ENCODE measurements around the gene LSG1. TPM values are rescaled to one million over a fixed set of nuclear protein-coding genes. Genes with fewer than 3 reads are reported as not detected.

The LSG1 gene
- total and polyA plus RNA-seq, 9 of the 15 experiments (the other 6 are each of a cell fraction or from before 2014, with no cell fraction given) = 14.9 to 73.7 (median 46.7) TPM

- intact Hi-C loops (cut with micrococcal nuclease) (loop anchor here (1.0 to 10.0 kb wide), 4 partner anchors 273 to 840 kb away; no protein-coding TSS in a partner anchor), in situ Hi-C loops (cut with MboI) (loop anchor here (5.0 to 10.0 kb wide), 3 partner anchors 423 to 843 kb away; no protein-coding TSS in a partner anchor)
- H3K36me3 ChIP-seq (ENCODE audit: control insufficient read depth, insufficient read depth, low read length) = no peaks in the 10 kb centered on the region
- H3K4me1 ChIP-seq (replicated peaks in 1 of 2; ENCODE audit: control insufficient read depth in 2 of 2, insufficient read depth in 2 of 2, low read length in 2 of 2) = peaks cover 11 to 18% of the 10 kb centered on the region in 2 experiments
- no peak overlapping the region for H3K9ac ChIP-seq (ENCODE audit: insufficient read depth in 1 of 2, low read depth in 2 of 2, low read length in 2 of 2)
- peak overlapping the region; percentile 90; the same call in 1 of the 2 replicates for H2AFZ ChIP-seq (ENCODE audit: low read depth, low read length)
- H3K27ac ChIP-seq (ENCODE audit: extremely low read depth, low read depth, low read length) = no peak overlapping the region
- 17% methylated on average over 4 of the region's 4 CpGs for WGBS (ENCODE audit: insufficient coverage, low coverage, missing lambda C conversion rate)
- H3K9me3 ChIP-seq (replicated peaks; ENCODE audit: control insufficient read depth, insufficient read depth, low read depth, low read length) = no peaks in the 10 kb centered on the region
- peaks cover 0 to 17% of the 10 kb centered on the region in 2 experiments; a peak in 3 of 5 replicates for H3K27me3 ChIP-seq (ENCODE audit: control insufficient read depth in 2 of 2, insufficient read depth in 2 of 2, low read length in 2 of 2)
- H3K79me2 ChIP-seq (ENCODE audit: control insufficient read depth, insufficient read depth, low read length) = no peaks in the 10 kb centered on the region
- ATAC-seq = no peak
- H3K9me1 ChIP-seq (ENCODE audit: control insufficient read depth, insufficient read depth, low read length) = no peaks in the 10 kb centered on the region
- FAIRE-seq = no peak
- BruUV-seq (replicated peaks) = no TSS peak
- DNase-seq (ENCODE audit: extremely low read depth in 1 of 4, low spot score in 3 of 4) = no peak
- H3K4me3 ChIP-seq = no peak overlapping the region
- ChIA-PET POLR2A (interaction anchor here (0.7 to 1.9 kb wide), 5 partner anchors 9 to 686 kb away, joined by 3 to 15 read pairs (median 4); partner anchors contain the start of gene LSG1), CTCF (ENCODE audit: low intra/inter-chr PET ratio) (interaction anchor here (0.5 to 1.7 kb wide), 4 partner anchors 346 to 578 kb away, joined by 3 to 19 read pairs (median 4); no protein-coding TSS in a partner anchor)
- no peaks in the 10 kb centered on the region for H4K20me1 ChIP-seq (replicated peaks; ENCODE audit: control insufficient read depth, insufficient read depth, low read length)
- peak overlapping the region; percentile 70 for H3K4me2 ChIP-seq (ENCODE audit: insufficient read depth, low read length)
- TF ChIP-seq ZNF668 (CRISPR knock-in tag; IDR thresholded peaks at IDR 0.05) (no peak), ATF3 (IDR thresholded peaks at IDR 0.05) (no peak), ATF3 (CRISPR knock-in tag; conservative IDR thresholded peaks at IDR 0.05) (no peak), NBN (IDR thresholded peaks at IDR 0.05; ENCODE audit: low read depth) (no peak), TOE1 (IDR thresholded peaks at IDR 0.05; ENCODE audit: borderline replicate concordance) (no peak), TOE1 (CRISPR knock-in tag; IDR thresholded peaks at IDR 0.05; ENCODE audit: borderline replicate concordance, low read depth) (no peak), CBFA2T3 (IDR thresholded peaks at IDR 0.05) (no peak), NR2F6 (CRISPR knock-in tag; IDR thresholded peaks at IDR 0.05) (no peak), ADNP (tag; IDR thresholded peaks at IDR 0.05) (no peak), CEBPB (tag; IDR thresholded peaks at IDR 0.05) (no peak), YY1 (IDR thresholded peaks at IDR 0.05; ENCODE audit: borderline replicate concordance in 1 of 3, control insufficient read depth in 1 of 3, extremely low read depth in 1 of 3, insufficient read depth in 3 of 3, insufficient read length in 1 of 3, insufficient replicate concordance in 2 of 3, low read depth in 1 of 3, low read length in 2 of 3) (no peak), ZNF121 (CRISPR knock-in tag; conservative IDR thresholded peaks at IDR 0.05) (no peak), TCF15 (CRISPR knock-in tag; IDR thresholded peaks at IDR 0.05) (no peak), HNRNPH1 (optimal IDR thresholded peaks at IDR 0.05; ENCODE audit: low read depth, low read length) (no peak), U2AF1 (optimal IDR thresholded peaks at IDR 0.05; ENCODE audit: low read depth, low read length) (no peak), ZZZ3 (IDR thresholded peaks at IDR 0.05) (no peak), POLR2B (IDR thresholded peaks at IDR 0.05; ENCODE audit: low read depth, partially characterized antibody) (no peak), ATF1 (CRISPR knock-in tag; IDR thresholded peaks at IDR 0.05) (no peak), ATF1 (tag; IDR thresholded peaks at IDR 0.05) (no peak), ZNF586 (CRISPR knock-in tag; conservative IDR thresholded peaks at IDR 0.05) (no peak), MAFK (IDR thresholded peaks at IDR 0.05; ENCODE audit: low read length) (no peak)
- TF ChIP-seq, protein P1, sequence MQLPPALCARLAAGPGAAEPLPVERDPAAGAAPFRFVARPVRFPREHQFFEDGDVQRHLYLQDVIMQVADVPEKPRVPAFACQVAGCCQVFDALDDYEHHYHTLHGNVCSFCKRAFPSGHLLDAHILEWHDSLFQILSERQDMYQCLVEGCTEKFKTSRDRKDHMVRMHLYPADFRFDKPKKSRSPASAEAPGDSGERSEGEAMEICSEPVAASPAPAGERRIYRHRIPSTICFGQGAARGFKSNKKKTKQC (CRISPR knock-in tag; IDR thresholded peaks at IDR 0.05) = no peak
Observed at GRCh38 chr3:194682189-194682693, 10.2 kb upstream of the LSG1 start.

Measured in K562 (cell line).